K562 (cell line): ENCODE data around the gene RAI1. TPM values are rescaled to one million over a fixed set of nuclear protein-coding genes. Genes with fewer than 3 reads are reported as not detected.
A peak's percentile ranks its signal among the peaks of the same experiment; 100 is the strongest.

Experiments
- ATAC-seq: fragments of 200-7000 bp; cut with Tn5 transposase; 3 replicates; pipeline ENCODE4 v1.9.1; 2020; ENCODE audit warnings: moderate library complexity
- BruUV-seq: library from RNA; stranded (reverse); fragments of 400-500 nt; replicated peaks from 2 replicates; lab custom pipeline; 2021; lab: Mats Ljungman, UMichigan
- CTCF ChIA-PET: fragments of 300-600 bp; formaldehyde crosslinking; extraction: SDS; loops from one replicate; lab custom pipeline; 2021; ENCODE audit warnings: low intra/inter-chr PET ratio; lab: Yijun Ruan, JAX
- POLR2A ChIA-PET: fragments of 300-600, 350-650 bp; sonication (Branson Sonifier 250); formaldehyde crosslinking; extraction: SDS; loops from one replicate; lab custom pipeline; 2021; ENCODE audit warnings: antibody characterized with exemption, inconsistent platforms; lab: Yijun Ruan, JAX
- DNase-seq, 4 experiments: peaks; one replicate each; pipeline versions ENCODE4 v3.0.0 to v3.0.0-alpha.2; 2011 to 2018; ENCODE audit warnings: low spot score in 3 of 4, mixed read lengths in 3 of 4; ENCODE audit errors: extremely low read depth in 1 of 4
- FAIRE-seq: peaks from 2 replicates; lab custom pipeline; 2011; peaks lifted over from hg19 to GRCh38; lab: Jason Lieb, UNC
- H2AFZ ChIP-seq: 2 replicates; pipeline ENCODE4 v1.6.0; 2011; ENCODE audit warnings: low read depth, low read length, control low read depth, inconsistent platforms
- H3K27ac ChIP-seq: fragments of 200-600 bp; 3 replicates; pipeline ENCODE4 v1.8.0; 2011; ENCODE audit warnings: low read depth, mild to moderate bottlenecking, control low read depth, inconsistent platforms, low read length, moderate library complexity, mixed read lengths; ENCODE audit errors: extremely low read depth
- H3K27me3 ChIP-seq, 2 experiments: fragments of 300-600 bp in 1 of 2; 2 replicates in 1 of 2; 3 replicates in 1 of 2; pipeline versions ENCODE4 v1.6.0 to v1.8.0; 2011; ENCODE audit warnings: inconsistent platforms in 2 of 2, low read length in 2 of 2, mild to moderate bottlenecking in 1 of 2, mixed read lengths in 1 of 2, moderate library complexity in 1 of 2; ENCODE audit not compliant: control insufficient read depth in 2 of 2, insufficient read depth in 2 of 2
- H3K36me3 ChIP-seq: fragments of 300-600 bp; 3 replicates; pipeline ENCODE4 v1.8.0; 2011; ENCODE audit warnings: mild to moderate bottlenecking, low read length, inconsistent platforms; ENCODE audit not compliant: control insufficient read depth, insufficient read depth
- H3K4me1 ChIP-seq, 2 experiments: fragments of 200-600 bp in 1 of 2; replicated peaks in 1 of 2; 2 replicates in 1 of 2; 3 replicates in 1 of 2; pipeline versions ENCODE4 v1.5.1 to v1.8.0; 2011; ENCODE audit warnings: inconsistent platforms in 2 of 2, low read length in 2 of 2, mild to moderate bottlenecking in 1 of 2, mixed read lengths in 1 of 2, moderate library complexity in 1 of 2; ENCODE audit not compliant: control insufficient read depth in 2 of 2, insufficient read depth in 2 of 2
- H3K4me2 ChIP-seq: 2 replicates; pipeline ENCODE4 v1.6.1; 2011; ENCODE audit warnings: low read length, control low read depth, inconsistent platforms, mixed read lengths; ENCODE audit not compliant: insufficient read depth
- H3K4me3 ChIP-seq: fragments of 200-600 bp; sonication (generic), shearing (Covaris generic); 2 replicates; pipeline ENCODE4 v1.5.1; 2016; ENCODE audit warnings: control low read depth, inconsistent platforms
- H3K79me2 ChIP-seq: fragments of 200-600 bp; 3 replicates; pipeline ENCODE4 v1.8.0; 2011; ENCODE audit warnings: low read length, inconsistent platforms; ENCODE audit not compliant: control insufficient read depth, insufficient read depth
- H3K9ac ChIP-seq, 2 experiments: 2 replicates each; pipeline versions ENCODE4 v1.6.0 to v1.6.1; 2011; ENCODE audit warnings: low read depth in 2 of 2, low read length in 2 of 2, control low read depth in 1 of 2, inconsistent platforms in 1 of 2, mild to moderate bottlenecking in 1 of 2, mixed read lengths in 1 of 2; ENCODE audit not compliant: insufficient read depth in 1 of 2
- H3K9me1 ChIP-seq: one replicate; pipeline ENCODE4 v1.6.0; 2011; ENCODE audit warnings: inconsistent platforms, mild to moderate bottlenecking, low read length, moderate library complexity; ENCODE audit not compliant: control insufficient read depth, insufficient read depth
- H3K9me3 ChIP-seq: replicated peaks from 2 replicates; pipeline ENCODE4 v1.5.1; 2011; ENCODE audit warnings: low read depth, low read length, inconsistent platforms; ENCODE audit not compliant: control insufficient read depth, insufficient read depth
- H4K20me1 ChIP-seq: replicated peaks from 2 replicates; pipeline ENCODE4 v1.6.1; 2011; ENCODE audit warnings: low read length, inconsistent platforms, mixed read lengths; ENCODE audit not compliant: control insufficient read depth, insufficient read depth
- BHLHE40 ChIP-seq: IDR thresholded peaks from 2 replicates; pipeline ENCODE4 v1.6.1; 2011; ENCODE audit warnings: low read length, improper control_type of control experiment
- ETV5 ChIP-seq: sonication (generic); formaldehyde crosslinking; IDR thresholded peaks from 2 replicates; pipeline ENCODE4 v1.4.0; 2020; ENCODE audit warnings: low read depth, mild to moderate bottlenecking, missing genetic modification reagents
- NCOA4 ChIP-seq: fragments of 450-650 bp; IDR thresholded peaks from 2 replicates; pipeline ENCODE4 v1.6.1; 2018; ENCODE audit warnings: mild to moderate bottlenecking; ENCODE audit not compliant: partially characterized antibody
- ZEB2 ChIP-seq: fragments of 450-650 bp; IDR thresholded peaks from 2 replicates; pipeline ENCODE4 v1.6.1; 2016
- ZNF24 ChIP-seq: fragments of 450-650 bp; IDR thresholded peaks from 2 replicates; pipeline ENCODE4 v1.6.1; 2016
- ZNF584 ChIP-seq: fragments of 200-800 bp; sonication (Bioruptor generic); IDR thresholded peaks from 2 replicates; pipeline ENCODE4 v1.6.1; 2016; ENCODE audit warnings: low read depth, mild to moderate bottlenecking, missing genetic modification characterization, missing compliant biosample characterization
- WGBS: fragments of 100-300 bp; shearing (Covaris generic); methylation state at CpG from one replicate; pipeline ENCODE4 v1.1.6; 2016; ENCODE audit warnings: low coverage, mixed read lengths; ENCODE audit not compliant: insufficient coverage; ENCODE audit errors: missing lambda C conversion rate; 5-methylcytosine and 5-hydroxymethylcytosine counted together
- in situ Hi-C: fragments of 300-500 bp; cut with MboI; formaldehyde crosslinking; loops from 4 replicates; pipeline ENCODE4 v1.15.0; 2018; ENCODE audit warnings: inconsistent platforms, mixed read lengths
- intact Hi-C: fragments of 100-400 bp; cut with micrococcal nuclease; formaldehyde crosslinking; loops from 2 replicates; pipeline ENCODE4 v1.14.2; 2022
- polyA plus RNA-seq, 8 experiments: library from polyadenylated mRNA; depleted of rRNA in 4 of 8; stranded (reverse) in 5 of 8; unstranded in 3 of 8; fragments of >200 nt; fragmentation: Nextera tagmentation in 2 of 8; fragmentation: Illumina TruSeq in 1 of 8; extraction: Ambion mirVana in 2 of 8; extraction: Trizol in 1 of 8; gene quantifications; 2 replicates each; pipeline versions ENCODE4 v1.2.1 to v1.2.3, GENCODE V29; 2011 to 2014; ENCODE audit warnings: inconsistent platforms in 1 of 8, missing spikeins in 1 of 8
- total RNA-seq, 7 experiments: library from RNA; depleted of rRNA in 6 of 7; stranded (reverse); fragments of >200 nt in 6 of 7; fragmentation: Illumina TruSeq in 2 of 7; extraction: Trizol in 2 of 7; gene quantifications; 2 replicates each; pipeline versions ENCODE4 v1.2.1 to v1.2.3, GENCODE V29; 2011 to 2021; ENCODE audit warnings: low replicate concordance in 1 of 7

The RAI1 gene
- total and polyA plus RNA-seq, 9 of the 15 experiments (the other 6 are each of a cell fraction or from before 2014, with no cell fraction given): 0.68 to 19.9 (median 5.5) TPM

DNA sequence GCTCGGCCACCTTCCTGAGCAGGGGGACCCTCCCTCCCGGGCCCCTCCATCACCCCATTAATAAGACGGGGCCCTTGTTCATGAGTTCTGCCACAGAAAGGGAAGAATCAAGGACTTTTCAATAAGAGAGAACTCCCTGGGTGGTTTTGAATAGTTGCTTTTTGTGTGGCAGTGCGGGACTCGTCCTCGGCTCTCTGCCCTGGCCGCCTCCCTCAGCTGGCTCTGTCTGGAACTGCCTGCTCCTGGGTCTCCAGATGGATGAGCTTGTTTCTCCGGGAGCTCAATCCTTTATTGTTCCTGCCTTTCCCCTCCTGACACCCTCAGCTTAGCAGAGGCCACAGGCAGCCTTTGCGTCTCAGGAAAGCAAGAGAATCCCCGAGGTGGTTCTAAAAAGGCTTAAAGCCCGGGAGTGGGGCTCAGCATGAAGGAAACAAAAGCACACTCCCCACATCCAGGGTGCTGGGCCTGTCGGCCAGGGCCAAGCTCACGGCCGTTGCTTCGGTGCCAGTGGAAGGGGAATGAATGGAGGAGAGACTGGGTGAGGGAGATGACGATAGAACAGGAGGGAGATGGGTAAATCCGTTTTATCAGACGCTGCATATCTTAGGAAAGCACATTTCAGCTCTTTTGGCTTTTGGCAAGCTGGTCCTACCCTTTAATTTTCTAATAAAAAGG lies 60.2 kb downstream of the RAI1 start (continued):
- TF ChIP-seq ETV5 (CRISPR knock-in tag) (no peak), NCOA4 (no peak), BHLHE40 (no peak), ZEB2 (no peak)

DNA sequence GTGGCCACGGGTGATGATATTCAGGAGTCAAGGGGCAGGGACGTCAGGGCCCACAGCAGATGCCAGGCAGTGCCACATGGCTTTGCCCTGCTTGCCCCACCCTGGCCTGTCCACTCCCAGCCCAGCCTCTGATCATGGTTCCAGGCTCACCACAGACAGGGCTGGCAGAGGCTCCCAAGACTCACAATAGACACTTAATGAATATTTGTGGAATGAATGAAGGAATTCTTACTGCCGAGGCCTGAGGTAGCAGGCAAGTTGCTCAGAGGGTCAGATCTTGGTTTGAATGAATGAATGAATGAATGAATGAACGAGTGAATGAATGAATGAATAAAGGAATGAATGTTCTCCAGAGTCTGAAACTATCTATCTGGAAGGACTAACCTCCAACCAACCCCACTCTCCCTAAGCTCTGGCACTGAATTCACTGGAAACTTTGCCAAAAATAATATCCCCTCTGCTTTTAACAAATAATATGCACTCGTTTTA lies 60.9 kb downstream of the RAI1 start:
- no peaks in the 10 kb centered on the region for H3K36me3 ChIP-seq
- H3K27ac ChIP-seq: no peak overlapping the region
- H4K20me1 ChIP-seq: peaks cover 1% of the 10 kb centered on the region; the same call in 1 of the 2 replicates
- ChIA-PET POLR2A (interaction anchor here (1.2 kb wide), 1 partner anchor 10 kb away, joined by 3 read pairs; no protein-coding TSS in a partner anchor), CTCF (no interaction called here)
- BruUV-seq: no TSS peak
- in situ Hi-C loops: no loop called here
- no peak for ATAC-seq
- H3K4me2 ChIP-seq: no peak overlapping the region
- H3K9me1 ChIP-seq: no peaks in the 10 kb centered on the region
- intact Hi-C loops: no loop called here
- no peaks in the 10 kb centered on the region for H3K9me3 ChIP-seq
- TF ChIP-seq ZNF584 (no peak), ZNF24 (peak; percentile 95)
- TF ChIP-seq, all 486 proteins: peak for 1
- Histone ChIP-seq H3K79me2 (peaks cover 15% of the 10 kb centered on the region; the same call in 2 of the 3 replicates), H3K4me3 (no peak overlapping the region), H3K9ac (no peak overlapping the region), H3K4me1 (peaks cover 13 to 34% of the 10 kb centered on the region in 2 experiments; a peak in 4 of 5 replicates), H3K27me3 (no peaks in the 10 kb centered on the region), H2AFZ (no peak overlapping the region)
- WGBS: 60% methylated on average over 3 of the region's 5 CpGs
- DNase-seq (no peak), FAIRE-seq (no peak)
